NT2/D1 (cell line): ENCODE data around the gene EGFR.

Source experiments
- SUZ12 ChIP-seq: IDR thresholded peaks from 2 replicates; pipeline ENCODE4 v1.6.1; 2011; ENCODE audit not compliant: insufficient read length, insufficient read depth; ENCODE audit errors: extremely low read depth
- YY1 ChIP-seq: IDR thresholded peaks from 2 replicates; pipeline ENCODE4 v1.6.1; 2011; ENCODE audit not compliant: insufficient read length, insufficient read depth
- ZNF274 ChIP-seq: IDR thresholded peaks from 2 replicates; pipeline ENCODE4 v1.6.1; 2011; ENCODE audit warnings: mild to moderate bottlenecking, low read depth, low read length

DNA sequence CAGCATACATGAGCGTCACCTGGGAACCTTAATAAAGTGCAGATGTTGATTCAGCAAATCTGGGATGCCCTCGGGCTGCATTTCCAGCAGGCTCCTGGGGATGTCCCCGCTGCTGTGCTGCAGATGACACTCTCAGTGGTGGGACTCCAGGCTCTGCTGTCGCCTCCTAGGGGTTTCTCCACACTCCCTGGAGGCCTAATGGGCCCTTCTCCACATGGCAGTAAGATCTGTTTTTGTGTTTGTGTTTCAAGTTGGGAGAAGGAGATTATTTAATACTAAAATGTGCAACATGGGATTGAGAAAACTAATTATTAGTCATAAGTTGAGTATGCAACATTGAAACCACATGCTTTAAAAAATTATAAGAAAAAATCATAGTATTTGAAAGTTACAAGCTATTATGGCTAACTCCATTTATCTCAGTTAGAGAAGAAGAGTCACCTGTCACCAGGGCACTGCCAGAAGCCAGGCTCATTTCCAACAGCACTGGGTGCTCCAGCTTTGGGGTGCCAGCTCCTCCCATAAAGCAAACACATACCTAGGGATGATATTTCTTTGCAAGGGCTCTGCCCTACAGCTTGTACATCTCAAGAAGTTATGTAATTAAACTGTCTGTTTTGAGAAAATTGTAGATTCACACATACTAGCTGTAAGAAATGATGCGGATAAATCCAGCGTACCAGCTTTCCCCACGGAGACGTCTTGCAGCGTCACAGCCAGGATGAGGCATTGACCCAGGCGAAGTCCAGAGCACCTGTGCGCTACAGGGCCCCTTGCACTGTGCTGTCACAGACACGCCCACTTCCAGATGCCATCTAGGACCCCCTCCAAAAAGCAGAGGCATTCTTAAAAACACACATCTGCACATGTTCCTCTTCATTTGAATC is 106.4 kb downstream of the EGFR start:
- TF ChIP-seq ZNF274: no peak
- TF ChIP-seq YY1: no peak
- TF ChIP-seq SUZ12: no peak
